Gastroesophageal sphincter (tissue), 4 donors: Measurements from ENCODE around the gene TAS2R1. TPM values are rescaled to one million over a fixed set of nuclear protein-coding genes. Genes with fewer than 3 reads are reported as not detected.

ENCODE experiments used
- ATAC-seq: fragments of 150-250 bp; one replicate; pipeline ENCODE4 v1.9.1; 2016; ENCODE audit warnings: mild to moderate bottlenecking, moderate library complexity
- H3K27ac ChIP-seq, 4 donors: fragments of 200-600 bp; sonication (generic) in 3 of 4; 1 replicate in 3 of 4; 2 replicates in 1 of 4; pipeline ENCODE4 v1.5.1; 2016 to 2019
- H3K27me3 ChIP-seq: fragments of 200-600 bp; sonication (generic); one replicate; pipeline ENCODE4 v1.5.1; 2019
- H3K36me3 ChIP-seq, 2 donors: fragments of 200-600 bp; sonication (generic); one replicate each; pipeline ENCODE4 v1.5.1; 2019; ENCODE audit warnings: control low read depth in 1 of 2
- H3K4me1 ChIP-seq, 3 donors: fragments of 200-600 bp; sonication (generic); 1 replicate in 2 of 3; 2 replicates in 1 of 3; pipeline ENCODE4 v1.5.1; 2016 to 2019; ENCODE audit warnings: control low read depth in 2 of 3
- H3K4me3 ChIP-seq, 2 donors: fragments of 200-600 bp; sonication (generic); one replicate each; pipeline ENCODE4 v1.5.1; 2019; ENCODE audit warnings: mild to moderate bottlenecking in 1 of 2, moderate library complexity in 1 of 2
- H3K9me3 ChIP-seq, 3 donors: fragments of 200-600 bp; sonication (generic); one replicate each; pipeline ENCODE4 v1.5.1; 2017 to 2019; ENCODE audit warnings: control low read depth in 2 of 3
- CTCF ChIP-seq, 4 experiments: fragments of 200-600 bp in 2 of 4; fragments of 450-650 bp in 2 of 4; sonication (generic) in 1 of 4; IDR thresholded peaks; one replicate each; pipeline ENCODE4 v1.5.1; 2017 to 2019; ENCODE audit warnings: antibody characterized with exemption in 4 of 4, mild to moderate bottlenecking in 2 of 4, moderate library complexity in 2 of 4
- EP300 ChIP-seq: sonication (generic); formaldehyde crosslinking; IDR thresholded peaks from one replicate; pipeline ENCODE4 v1.6.1; 2017; ENCODE audit warnings: antibody characterized with exemption, mild to moderate bottlenecking
- POLR2A ChIP-seq, 2 donors: fragments of 450-650 bp; IDR thresholded peaks; one replicate each; pipeline ENCODE4 v1.6.1; 2017; ENCODE audit warnings: antibody characterized with exemption in 2 of 2, mild to moderate bottlenecking in 2 of 2, moderate library complexity in 1 of 2
- POLR2AphosphoS5 ChIP-seq: sonication (generic); formaldehyde crosslinking; IDR thresholded peaks from one replicate; pipeline ENCODE4 v1.6.1; 2017; ENCODE audit warnings: antibody characterized with exemption
- WGBS, 2 donors: methylation state at CpG; one replicate each; pipeline ENCODE4 v1.1.5; 2018; ENCODE audit warnings: low coverage in 1 of 2; 5-methylcytosine and 5-hydroxymethylcytosine counted together
- total RNA-seq, 4 donors: library from RNA; depleted of rRNA; stranded (reverse); fragments of >200 nt; gene quantifications; one replicate each; pipeline ENCODE4 v1.1.0, GENCODE V29; 2016

TAS2R1 gene
- total RNA-seq, 4 donors from 2014 or later = not detected

- ATAC-seq = no peak
- Histone ChIP-seq H3K36me3 (no peaks in the 10 kb centered on the region), H3K4me1 (no peaks in the 10 kb centered on the region), H3K27me3 (no peaks in the 10 kb centered on the region), H3K9me3 (no peaks in the 10 kb centered on the region), H3K27ac (no peak overlapping the region), H3K4me3 (no peak overlapping the region)
- 70 to 90% methylated on average over 2 of the region's 2 CpGs for WGBS, 2 donors
- TF ChIP-seq EP300 (no peak), POLR2AphosphoS5 (no peak), POLR2A (IDR thresholded peaks at IDR 0.05) (no peak), CTCF (IDR thresholded peaks at IDR 0.05) (no peak)
Observed at GRCh38 chr5:9582406-9582805, 47.7 kb downstream of the TAS2R1 start.

Other genes starting within 250 kb of the TAS2R1 start
- 1 to 10 TPM; 2.3 to 4.7 (median 3.7) TPM for gene SEMA5A, start 84.3 kb downstream of the TAS2R1 start, total RNA-seq